HG02981 (cell line): ENCODE data around the gene ANGEL1.
A peak's percentile ranks its signal among the peaks of the same experiment; 100 is the strongest.

Source experiments
- ATAC-seq: cut with Tn5 transposase; IDR thresholded peaks from one replicate; pipeline ENCODE4 v1.9.1; 2021; ENCODE audit warnings: mild to moderate bottlenecking, moderate library complexity; ENCODE audit not compliant: unreplicated experiment

The ANGEL1 gene

DNA sequence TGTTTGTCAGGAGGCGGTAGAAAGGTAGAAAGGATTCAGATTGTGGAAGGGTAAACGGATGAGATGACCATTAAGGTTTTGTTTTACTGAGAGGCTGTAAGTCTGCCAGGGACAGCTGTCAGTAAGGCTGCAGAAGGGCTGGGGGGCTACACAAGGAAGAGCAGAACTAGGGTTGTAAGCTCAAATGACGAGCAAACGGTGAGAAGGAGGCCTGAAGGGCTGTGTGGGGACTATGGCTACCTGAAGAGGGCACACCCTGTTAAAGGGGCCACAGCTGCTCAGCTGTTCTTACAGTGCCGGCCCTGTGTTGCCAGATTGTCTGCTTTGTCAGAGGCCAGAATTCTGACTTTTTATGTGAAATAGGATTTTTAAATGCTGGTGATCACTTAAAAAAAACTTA, 32.3 kb downstream of the ANGEL1 start:
- no peak for ATAC-seq

- ATAC-seq = no peak
These were observed 32.7 kb downstream of the ANGEL1 start for GRCh38 chr14:76780058-76780345.

- no peak for ATAC-seq
These were observed 33.2 kb downstream of the ANGEL1 start for GRCh38 chr14:76779221-76780057.

- no peak for ATAC-seq
These were observed 34.0 kb downstream of the ANGEL1 start for GRCh38 chr14:76778546-76779215.

DNA sequence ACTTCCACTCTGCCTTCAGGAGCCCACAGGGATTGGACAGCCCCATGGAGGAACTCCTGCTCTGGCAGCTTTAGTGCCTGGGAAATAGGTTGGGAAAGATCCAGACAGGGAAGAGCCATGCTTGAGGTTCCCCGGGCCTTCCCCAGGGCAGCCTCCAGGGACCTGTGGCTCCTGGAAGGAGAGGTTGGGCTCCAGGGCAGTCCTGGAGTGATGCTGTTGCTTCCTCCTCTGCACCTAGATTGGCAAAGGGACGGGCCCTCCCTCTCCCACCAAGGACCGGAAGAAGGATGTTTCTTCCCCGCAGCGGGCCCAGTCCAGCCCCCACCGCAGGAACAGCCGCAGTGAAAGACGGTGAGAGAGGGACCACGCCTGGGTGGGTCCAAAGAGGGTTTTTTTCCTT, 35.0 kb downstream of the ANGEL1 start:
- ATAC-seq = no peak

DNA sequence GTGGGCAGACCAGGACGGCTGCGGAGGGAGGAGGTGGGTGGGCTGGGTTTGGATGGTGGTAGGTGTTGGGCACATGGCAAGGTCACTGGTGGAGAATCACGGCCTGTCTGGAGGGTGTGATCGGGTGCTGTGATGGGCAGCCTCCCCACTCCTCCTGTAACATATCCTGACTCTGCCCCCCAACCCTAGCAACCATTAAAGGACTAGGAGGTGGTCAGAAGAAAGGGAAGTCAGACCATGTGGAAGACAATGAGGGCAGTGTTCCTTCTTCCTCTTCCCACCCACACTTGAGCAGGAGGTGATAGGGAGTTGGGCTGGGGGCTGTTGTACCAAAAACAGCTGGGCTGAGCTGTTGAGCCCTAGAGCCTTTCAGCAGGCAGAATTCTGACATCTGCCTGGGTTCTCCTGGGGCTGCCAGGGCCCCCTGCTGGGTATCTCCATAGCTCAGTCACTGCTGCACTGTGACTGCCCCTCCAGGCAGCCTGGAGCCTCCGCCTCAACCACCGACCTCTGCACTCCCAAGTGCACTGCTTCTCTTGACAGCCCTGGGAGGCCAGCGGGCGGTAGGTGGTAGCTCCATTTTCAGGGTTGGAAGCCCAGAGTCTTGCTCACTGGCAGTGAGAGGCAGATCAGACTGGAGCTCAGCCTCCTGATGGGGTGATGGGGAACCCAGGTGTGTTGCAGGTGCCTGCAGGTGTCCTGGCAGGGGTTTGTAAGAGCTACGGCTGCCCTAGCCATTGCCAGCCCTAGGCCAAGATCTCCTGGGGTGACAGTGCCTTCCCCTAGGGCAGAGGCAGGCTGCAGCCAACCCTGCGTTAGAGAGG, 36.0 kb downstream of the ANGEL1 start:
- no peak for ATAC-seq

- no peak for ATAC-seq
These were observed 36.8 kb downstream of the ANGEL1 start for GRCh38 chr14:76775695-76776427.

- ATAC-seq = no peak
These were observed 37.6 kb downstream of the ANGEL1 start for GRCh38 chr14:76774821-76775694.

GRCh38 chr14:76773956-76774820, 38.5 kb downstream of the ANGEL1 start:
- no peak for ATAC-seq

DNA sequence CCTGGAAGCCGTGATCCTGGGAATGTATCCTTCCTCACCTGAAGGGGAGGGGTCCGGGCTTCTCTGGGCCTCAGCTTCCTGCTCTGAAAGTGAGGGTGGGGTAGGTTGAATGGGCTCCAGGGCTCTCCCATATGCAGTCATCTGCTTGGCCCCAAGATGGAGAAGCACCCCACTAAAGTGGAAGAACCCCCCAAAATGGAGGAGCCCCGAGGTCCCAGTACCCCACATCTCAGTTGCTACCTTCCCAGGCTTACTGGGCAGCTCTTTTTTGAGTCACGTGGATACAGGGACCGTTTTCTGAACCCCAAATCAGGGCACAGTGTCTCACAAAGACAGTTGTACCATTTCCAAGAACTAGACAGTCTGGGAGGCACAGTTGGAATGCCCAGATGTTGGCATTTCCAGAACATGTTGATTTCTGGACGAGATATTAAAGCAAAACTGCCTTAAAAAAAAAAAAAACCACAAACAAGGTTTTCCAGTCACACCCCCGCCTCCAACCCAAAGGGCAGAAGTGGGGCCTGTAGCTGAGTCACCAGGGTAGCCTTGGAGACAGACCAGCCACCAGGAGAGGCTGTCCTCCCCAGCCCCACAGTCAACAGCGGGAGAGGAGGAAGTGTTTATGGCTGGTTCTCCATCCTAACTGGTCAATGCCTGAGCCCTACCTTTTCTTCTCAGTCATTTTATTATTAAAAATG, 39.3 kb downstream of the ANGEL1 start:
- ATAC-seq = no peak

GRCh38 chr14:76772300-76773187, 40.1 kb downstream of the ANGEL1 start:
- no peak for ATAC-seq

GRCh38 chr14:76771437-76771980, 41.2 kb downstream of the ANGEL1 start:
- ATAC-seq = no peak

DNA sequence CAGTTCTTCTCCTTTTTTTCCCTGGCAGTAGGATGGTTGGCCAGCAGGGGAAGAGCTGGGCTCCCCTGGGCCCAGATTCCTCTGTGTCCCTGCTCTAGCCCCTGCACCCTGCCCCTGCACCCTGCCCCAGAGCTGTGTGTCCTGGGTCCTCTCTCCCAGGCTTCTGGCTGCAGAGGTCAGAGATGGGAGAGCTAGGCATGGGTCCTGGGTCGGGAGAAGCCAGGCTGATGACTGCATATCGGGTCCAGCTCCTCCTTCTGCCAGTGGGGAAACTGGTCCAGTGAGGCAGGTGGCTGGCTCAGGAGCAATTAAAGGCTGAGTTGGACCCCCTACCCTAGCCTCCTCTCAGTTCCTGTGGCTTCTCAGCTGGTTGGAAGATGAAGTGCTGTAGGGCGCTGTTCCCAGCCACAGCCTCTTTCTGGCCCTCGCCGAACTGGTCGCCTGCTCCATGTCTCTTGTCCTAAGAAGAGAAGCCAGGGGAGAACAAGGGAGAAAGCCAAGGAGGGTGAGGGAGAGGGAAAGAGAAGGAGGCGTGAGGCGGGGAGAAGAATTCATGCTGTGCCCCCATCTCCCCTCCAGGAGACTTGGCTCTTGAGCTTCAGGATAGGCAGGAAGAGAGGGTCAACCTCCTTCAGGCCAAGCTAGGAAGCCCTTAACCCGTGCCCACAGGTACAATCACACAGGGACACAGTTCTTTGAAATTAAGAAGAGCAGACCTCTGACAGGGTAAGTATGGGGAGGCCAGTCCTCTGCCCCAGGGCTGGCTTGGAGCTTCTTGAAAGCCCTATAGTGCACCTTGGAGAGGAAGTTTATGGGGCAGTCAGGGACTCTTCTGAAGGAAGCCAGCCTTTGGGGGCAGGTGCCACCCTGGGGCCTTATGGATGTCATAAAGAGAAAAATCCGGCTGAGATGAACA, 41.9 kb downstream of the ANGEL1 start:
- no peak for ATAC-seq

GRCh38 chr14:76769636-76770292, 42.9 kb downstream of the ANGEL1 start:
- ATAC-seq = no peak

DNA sequence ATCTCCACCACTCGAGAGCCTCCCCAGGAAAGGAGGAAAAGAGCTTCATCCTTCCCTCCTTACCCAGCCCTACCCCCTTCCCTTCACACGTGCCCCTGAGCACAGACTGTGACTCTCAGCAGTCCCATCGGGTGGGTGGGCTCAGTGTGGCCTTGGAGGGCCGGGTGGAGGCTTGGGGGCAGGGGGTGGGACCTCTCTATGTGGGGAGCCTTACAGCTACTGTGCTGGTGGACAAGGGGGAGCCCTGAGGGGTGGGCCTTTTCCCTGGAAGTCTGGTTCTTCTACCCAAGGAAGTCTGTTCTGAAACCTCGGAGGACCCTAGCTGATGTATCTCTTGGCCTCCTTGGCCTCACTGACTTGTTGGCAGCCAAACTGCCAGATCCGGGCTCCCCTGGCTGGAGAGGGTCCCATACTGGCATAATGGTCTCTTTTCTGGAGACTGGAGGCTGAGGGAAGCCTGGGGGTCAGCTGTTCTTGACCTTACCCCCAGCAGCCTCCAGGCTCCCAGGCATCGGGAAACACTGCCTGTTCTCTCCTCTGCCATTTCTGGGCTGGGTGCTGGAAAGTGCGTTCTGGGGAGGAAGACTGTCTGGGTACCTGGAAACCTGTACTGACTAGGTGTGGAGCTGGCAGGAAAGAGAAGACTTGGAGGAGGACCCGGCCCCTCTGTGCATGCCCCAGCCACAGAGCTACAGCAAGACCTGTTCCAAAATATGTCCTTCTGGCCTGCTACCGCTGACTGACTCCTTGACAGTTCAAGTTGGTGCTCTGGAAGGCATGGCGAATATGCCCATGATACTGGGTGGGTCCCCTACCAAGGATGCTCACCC, 43.8 kb downstream of the ANGEL1 start:
- ATAC-seq = peak; percentile 8
